Ovary (tissue), 3 donors: ENCODE data around the gene TICAM1.

Experiments used
- EP300 ChIP-seq: sonication (generic); formaldehyde crosslinking; IDR thresholded peaks from one replicate; pipeline ENCODE4 v1.6.1; 2017; ENCODE audit warnings: antibody characterized with exemption
- POLR2A ChIP-seq: fragments of 450-650 bp; IDR thresholded peaks from one replicate; pipeline ENCODE4 v1.6.1; 2017; ENCODE audit warnings: antibody characterized with exemption, mild to moderate bottlenecking, moderate library complexity
- TF ChIP-seq, protein P1 (sequence below), 3 donors: fragments of 450-650 bp in 2 of 3; fragments of 200-600 bp in 1 of 3; IDR thresholded peaks; one replicate each; pipeline versions ENCODE4 v1.5.1 to v1.8.0; 2016 to 2022; ENCODE audit warnings: antibody characterized with exemption in 3 of 3, mild to moderate bottlenecking in 1 of 3
- donor health status: DM: no; HTN: no; CAD: no.

DNA sequence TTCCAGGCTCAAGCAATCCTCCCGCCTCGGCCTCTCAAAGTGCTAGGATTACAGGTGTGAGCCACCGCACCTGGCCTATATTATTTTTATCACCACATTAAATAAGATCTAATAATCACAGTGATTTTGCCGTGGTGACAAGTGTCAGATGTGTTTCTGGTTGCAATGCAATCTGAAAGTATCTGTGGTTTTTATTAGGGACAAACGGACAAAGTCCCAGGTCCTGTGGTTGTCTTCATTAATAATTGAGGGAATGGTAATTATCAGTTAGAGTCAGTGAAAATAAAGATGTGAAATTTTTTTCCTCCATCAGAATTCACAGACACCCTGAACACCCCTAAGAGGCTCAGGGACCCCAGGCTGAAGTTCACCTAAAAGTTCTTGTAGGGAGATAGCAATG, 1.3 kb upstream of the TICAM1 start:
- TF ChIP-seq, protein P1, sequence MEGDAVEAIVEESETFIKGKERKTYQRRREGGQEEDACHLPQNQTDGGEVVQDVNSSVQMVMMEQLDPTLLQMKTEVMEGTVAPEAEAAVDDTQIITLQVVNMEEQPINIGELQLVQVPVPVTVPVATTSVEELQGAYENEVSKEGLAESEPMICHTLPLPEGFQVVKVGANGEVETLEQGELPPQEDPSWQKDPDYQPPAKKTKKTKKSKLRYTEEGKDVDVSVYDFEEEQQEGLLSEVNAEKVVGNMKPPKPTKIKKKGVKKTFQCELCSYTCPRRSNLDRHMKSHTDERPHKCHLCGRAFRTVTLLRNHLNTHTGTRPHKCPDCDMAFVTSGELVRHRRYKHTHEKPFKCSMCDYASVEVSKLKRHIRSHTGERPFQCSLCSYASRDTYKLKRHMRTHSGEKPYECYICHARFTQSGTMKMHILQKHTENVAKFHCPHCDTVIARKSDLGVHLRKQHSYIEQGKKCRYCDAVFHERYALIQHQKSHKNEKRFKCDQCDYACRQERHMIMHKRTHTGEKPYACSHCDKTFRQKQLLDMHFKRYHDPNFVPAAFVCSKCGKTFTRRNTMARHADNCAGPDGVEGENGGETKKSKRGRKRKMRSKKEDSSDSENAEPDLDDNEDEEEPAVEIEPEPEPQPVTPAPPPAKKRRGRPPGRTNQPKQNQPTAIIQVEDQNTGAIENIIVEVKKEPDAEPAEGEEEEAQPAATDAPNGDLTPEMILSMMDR (IDR thresholded peaks at IDR 0.05): no peak
- TF ChIP-seq EP300 (no peak), POLR2A (no peak)
